Activated CD4-positive, CD25-positive, alpha-beta regulatory T cell (primary cell): ENCODE results near the gene WDR36.
"Not testable (repeated sequence)": the region's sequence is repeated elsewhere in the genome, so short reads cannot be mapped to it uniquely, and the experiment has no call there.

Experiments used
- DNase-seq, 4 experiments: peaks; one replicate each; lab custom pipeline; 2025; lab: John Stamatoyannopoulos, UW

Gene WDR36

DNA sequence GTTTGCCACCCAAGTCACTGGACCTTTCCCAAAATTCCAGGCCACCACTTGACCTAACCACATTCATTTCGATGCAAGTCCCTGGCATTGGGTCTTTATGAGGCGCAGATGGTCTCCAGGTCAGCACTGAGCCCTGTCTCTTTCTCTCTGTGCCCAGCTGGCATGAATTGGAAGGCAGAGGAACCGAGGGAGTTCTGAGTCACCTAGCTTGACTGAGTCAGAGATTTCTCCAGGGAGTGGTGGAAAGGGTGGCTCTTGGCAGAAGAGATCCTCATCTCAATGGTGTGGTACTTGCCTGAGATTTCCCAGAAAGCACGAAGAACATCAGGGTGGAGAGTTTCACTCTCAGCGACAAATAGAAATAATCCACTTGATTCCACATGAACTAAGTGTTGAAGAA lies 43.8 kb downstream of the WDR36 start:
- DNase-seq = no peak

DNA sequence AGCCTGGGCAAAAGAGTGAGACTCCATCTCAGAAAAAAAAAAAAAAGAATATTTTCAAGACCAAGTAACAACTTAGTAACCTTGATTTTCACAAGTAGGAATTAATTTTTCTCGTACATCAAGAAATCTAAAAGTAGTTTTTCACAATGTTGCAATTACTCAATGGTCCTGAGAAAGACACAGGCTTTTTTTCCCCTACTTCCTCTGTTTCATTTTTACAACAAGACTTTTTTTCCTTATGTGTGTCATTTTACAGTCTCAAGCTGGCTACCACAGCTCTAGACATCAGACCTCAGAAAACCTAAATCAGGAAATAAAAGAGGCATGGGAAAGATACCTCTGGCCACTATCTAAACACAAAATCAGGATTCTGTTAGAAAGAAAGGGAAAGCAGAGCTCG lies 45.9 kb downstream of the WDR36 start:
- DNase-seq = no peak

DNA sequence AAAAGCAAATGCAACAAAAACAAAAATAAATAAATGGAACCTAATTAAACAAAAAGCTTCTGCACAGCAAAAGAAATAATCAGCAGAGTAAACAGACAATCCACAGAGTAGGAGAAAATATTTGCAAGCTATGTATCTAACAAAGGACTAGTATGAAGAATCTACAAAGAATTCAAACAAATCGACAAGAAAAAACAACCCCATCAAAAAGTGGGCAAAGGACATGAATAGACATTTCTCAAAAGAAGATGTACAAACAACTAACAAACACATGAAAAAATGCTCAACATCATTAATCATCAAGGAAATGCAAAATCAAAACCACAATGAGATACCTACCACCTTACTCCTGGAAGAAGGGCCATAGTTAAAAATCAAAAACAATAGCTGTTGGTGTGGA lies 49.3 kb downstream of the WDR36 start:
- not testable (repeated sequence) for DNase-seq

DNA sequence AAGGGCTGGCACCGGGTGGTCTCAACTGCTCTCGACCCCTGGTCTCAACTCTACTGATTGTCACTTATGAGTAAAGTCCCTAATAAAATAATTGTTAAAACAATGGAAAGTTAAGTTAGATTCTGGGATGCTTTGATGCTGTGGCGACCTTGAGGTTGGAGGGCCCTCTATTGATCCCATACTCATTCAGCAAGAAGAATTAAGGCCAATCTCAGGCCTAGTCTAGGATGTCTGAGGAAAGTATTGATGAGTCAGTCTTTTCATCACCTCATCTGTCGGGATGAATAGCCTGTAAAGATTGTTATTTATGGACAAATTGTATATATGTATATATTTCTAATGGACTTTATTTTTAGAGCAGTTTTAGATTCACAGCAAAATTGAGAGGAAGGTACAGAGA lies 50.8 kb downstream of the WDR36 start:
- no peak for DNase-seq

DNA sequence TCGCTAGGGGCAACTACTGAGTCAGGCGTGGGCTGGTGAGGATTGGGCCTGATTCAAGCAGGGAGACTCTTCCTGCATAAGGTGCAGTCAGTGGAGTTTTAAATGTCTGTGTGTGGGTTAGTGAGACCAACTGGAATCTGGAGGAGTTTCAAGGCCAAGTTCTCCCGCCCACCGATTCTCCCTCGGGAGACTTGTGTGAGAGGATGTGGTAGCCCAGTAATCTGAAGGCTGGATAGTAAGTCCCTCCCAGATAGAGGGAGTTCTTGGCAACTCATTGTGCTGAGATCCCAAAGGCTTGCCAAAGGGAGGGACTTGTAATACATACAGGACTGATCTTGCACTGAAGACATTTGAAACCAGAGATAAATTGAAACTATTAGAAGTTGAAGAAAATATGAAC lies 51.8 kb downstream of the WDR36 start:
- no peak for DNase-seq

DNA sequence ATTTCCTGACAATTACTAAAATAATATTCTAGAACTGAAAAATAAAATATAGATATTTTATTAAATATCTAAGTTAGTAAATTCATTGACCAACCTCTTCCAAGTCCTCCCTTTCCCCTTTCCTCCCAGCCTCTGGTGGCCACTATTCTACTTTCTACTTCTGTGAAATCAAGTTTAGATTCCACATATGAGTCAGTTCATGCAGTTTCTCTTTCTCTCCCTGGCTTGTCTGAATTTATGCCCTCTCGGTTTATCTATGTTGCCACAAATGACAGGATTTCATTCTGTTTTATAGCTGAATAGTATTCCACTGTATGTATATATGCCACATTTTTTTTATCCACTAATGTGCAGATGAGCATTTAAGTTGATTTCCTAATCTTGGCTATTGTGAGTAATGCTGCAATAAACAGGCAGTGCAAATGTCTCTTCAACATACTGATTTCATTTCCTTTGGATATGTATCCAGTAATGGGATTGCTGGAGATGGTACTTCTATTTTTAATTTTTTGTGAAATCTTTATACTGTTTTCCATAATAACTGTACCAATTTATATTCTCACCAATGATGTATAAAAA lies 52.3 kb downstream of the WDR36 start:
- no peak for DNase-seq

DNA sequence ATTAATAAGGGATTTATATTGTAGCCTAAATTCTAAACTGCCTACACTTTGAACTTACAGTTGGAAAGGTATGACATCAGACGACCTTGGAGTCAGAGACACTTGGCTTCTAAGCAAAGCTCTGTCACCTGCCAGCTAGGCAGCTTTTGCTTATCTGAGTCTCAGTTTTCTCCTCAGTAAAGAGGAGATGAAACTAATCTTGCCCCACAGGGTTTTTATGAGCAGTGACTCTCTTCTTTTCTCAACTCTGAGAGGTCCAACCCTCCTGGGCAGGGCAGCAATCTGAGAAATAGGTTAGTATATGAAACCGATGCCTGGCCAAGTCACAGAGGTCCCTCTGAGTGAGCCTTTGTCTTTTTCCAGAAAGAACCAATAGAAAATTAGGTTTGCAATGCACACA lies 53.9 kb downstream of the WDR36 start:
- no peak for DNase-seq

DNA sequence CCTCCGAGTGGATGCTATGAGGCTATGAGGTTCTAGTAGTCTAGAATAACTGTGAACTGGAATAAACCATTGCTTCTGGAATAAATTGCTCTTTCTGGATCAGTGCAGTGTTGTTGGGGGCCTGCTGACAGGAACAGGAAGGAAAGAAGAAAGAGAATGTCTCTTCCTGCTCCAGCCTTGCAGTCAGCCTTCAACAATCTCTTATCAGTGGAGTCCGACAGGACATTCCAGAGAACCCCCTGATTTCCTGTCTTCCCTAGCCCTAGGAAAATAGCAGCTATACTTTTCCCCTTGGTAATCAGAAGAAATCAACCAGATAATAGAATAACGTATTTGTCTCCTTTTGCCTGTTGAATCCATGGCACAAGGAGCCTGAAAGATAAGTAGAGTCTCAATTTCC lies 55.4 kb downstream of the WDR36 start:
- no peak for DNase-seq

DNA sequence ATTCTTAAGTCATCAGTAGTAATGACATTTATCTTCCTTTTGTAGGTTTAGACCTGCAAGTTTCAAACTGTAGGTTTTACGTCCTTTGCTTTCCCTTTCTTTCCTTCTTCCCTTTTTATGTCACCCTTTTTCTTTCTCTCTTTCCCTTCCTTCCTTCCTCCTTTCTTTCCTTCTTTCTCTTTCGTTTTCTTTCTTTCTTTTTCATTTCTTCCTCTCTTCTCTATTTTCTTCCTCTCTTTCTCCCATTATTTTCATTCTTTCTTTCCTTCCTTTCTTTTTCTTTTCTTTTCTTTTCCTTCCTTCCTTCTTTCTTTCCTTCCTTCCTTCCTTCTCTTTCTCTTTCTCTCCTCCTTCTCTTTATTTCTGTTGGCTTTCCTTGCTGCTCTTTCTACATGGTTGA lies 59.9 kb downstream of the WDR36 start:
- no peak for DNase-seq

DNA sequence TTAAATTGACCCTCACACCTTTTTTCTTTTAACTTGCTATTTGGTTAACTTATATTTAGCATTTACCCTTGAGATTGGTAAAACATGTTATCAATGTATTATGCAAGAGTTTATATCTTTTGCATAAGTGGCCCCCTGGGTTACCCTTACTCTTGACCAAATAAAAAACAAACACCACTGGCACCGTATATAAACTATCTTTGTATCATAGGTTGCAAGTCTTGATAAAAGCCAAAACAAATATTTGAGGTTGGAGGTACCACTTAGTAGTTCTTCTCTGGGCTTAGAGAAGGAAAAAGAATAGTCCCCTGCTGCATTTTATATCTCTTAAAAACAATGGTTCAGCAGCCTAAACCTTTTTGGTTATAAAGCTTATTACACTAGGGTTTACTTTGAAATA lies 61.3 kb downstream of the WDR36 start:
- DNase-seq = no peak

DNA sequence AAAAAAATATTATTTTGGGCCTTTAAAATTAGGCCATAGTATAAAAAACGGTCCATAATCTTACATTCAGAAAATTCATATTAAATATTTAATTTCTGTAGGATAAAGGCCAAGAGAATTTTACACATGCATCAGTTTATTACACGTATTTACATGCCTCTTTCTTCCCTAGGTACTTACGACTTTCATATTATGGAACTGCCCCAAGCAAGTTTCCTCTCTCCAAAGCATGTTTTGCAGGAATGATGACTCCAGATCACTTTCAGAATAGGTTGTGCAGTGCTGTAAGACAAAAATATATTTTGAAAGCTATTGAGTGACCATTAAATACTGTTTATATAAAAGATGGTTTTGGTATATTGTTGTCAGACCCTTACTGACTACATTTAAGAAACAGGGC lies 61.8 kb downstream of the WDR36 start:
- DNase-seq = no peak

DNA sequence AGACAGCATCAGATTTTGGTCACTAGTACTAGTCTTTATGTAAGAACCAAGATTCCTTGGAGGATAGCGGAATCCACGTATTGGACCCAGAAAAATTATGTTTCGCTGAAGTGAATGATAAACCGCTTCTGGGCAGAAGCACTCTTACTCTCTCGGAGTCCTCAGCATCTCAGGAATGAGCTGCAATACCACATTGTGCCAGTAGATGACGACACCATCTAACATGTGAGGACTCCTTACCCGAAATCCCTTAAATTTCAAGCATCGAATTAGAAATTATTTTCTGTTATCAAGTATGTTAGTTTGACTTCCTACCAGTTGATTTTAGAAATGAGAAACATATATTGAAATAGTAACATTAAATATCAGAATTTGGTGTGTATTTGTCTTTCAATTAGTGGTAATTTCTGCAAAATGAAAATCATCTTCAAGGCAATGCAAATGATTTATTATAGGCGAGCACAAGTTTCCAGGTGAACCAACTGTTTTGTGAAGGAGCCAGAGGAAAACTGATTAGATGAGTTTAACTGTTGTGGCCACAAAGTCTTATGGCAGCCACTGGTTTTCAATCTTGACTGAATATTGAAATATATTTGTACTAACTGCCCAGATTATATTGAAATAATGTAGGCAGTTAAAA lies 66.1 kb downstream of the WDR36 start:
- peak; percentile 50 to 80 (median 60) for DNase-seq

DNA sequence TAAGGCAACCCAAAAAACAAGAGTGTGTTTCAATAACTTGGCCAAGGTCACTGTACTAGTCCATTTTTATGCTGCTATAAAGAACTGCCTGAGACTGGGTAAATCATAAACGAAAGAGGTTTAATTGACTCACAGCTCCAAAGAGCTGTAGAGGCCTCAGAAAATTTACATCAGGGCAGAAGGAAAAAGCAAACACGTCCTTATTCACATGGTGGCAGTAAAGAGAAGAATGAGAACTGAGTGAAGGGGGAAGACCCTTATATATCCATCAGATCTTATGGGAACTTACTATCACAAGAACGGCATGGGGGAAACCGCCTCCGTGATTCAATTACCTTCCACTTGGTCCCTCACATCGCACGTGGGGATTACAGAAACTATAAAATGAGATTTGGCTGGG lies 67.7 kb downstream of the WDR36 start:
- no peak for DNase-seq

DNA sequence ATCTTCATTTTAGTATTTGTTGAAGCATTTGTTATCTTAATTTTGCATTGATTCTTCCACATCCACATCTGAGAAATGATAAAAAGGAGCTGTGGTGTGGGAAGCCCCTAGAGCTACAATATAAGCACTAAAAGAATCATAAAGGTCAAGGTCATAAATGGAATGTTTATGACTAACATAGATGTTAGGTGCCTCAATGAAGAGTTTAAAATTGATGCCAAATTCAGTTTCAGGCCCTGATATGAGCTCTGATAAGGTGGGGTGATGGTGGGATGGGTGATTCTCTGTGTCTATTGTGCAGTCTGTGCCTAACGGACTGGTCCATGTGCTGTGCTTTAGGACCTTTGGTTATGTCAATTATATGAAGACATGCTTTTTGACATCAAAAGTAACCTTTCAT lies 70.9 kb downstream of the WDR36 start:
- DNase-seq = no peak

DNA sequence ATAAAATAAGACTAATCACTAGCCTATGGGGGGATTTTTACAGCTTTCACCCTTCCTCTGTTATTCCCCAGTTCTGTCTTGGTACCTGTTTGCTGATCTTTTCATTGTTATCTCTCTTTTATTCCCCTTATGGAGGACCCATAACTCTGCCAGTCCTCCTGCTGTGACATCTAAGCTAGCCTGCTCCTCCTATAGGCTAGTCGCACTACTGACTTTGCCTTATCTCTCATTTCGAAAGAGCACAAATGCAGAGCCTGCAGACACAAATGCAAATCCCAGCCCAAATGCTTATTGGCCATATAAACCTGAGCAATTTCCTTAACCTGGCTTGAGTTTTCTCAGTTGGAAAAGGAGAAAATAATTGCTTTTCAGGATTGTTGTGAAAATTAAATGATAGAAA lies 72.9 kb downstream of the WDR36 start:
- DNase-seq = no peak

DNA sequence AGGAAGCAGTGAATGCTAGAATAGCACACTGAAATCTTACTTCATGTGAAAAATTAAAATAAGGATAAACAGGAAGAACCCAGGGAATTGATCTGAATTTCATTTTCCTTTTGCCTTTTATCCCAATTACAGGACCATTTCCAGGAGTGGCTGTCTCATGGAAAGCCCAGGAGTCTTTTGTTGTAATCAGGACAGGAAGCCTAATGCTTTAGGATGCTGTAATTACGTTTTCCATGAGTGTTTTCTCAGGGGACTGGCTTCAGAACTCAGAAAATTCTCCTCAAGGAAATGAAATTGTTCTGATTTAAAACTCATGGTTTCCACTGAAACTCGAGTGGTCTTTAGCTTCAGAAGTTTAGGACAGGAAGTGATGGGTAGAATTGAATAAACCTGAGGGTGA lies 75.4 kb downstream of the WDR36 start:
- no peak for DNase-seq

DNA sequence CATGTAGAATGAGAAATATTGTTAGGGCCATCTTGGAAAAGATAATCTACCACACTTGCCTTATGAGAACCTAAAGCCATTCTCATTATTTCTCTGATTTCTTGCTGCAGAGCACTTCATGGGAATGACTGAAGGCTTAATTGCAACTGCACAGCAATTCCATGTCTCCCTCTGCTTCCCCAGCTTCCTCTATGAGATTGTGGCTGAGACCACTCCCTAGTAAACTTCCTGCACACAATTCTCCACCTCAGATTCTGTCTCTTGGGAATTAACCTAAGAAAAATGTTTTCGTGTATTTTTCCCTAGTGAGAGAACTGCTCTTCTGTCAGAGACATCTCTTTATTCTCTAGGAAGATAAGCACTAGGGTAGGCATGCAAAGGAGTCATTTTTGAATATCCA lies 76.5 kb downstream of the WDR36 start:
- DNase-seq = no peak

DNA sequence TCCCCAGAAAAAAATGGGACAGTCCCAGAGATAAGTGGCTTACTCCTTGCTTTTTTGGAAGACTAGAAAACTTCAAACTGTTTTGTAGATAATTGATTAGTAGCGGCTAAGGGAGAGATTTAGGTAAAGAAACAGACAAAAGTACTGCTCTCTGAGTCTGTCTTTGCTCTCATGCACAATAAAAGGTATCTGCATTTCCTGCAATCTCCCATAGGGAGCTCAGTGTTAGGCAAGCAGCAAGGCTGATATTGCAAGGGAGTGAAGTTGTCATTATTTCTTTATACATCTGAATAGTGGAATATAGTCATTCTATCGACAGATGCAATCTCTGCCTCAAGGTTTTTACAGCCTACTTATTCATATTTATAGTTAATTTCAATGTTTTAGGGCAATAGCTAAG lies 77.1 kb downstream of the WDR36 start:
- DNase-seq = no peak

DNA sequence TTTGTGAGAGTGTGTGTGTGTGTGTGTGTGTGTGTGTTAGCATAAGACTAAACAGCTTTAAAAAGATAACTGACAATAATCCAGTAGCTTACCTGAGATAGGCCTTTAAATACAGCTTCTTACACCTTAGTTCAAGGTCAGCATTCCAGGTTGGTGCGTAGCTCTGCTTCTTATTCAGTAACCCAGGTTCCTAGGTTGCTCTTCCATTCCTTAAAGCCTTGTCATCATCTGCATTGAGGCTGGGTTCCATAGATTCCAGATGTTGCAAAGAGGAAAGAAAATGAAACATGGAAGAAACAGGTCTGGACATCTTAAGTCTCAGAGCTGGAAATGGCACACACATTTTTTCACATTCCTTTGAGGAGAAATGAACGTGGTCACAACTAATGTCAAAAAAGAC lies 78.1 kb downstream of the WDR36 start:
- no peak for DNase-seq

DNA sequence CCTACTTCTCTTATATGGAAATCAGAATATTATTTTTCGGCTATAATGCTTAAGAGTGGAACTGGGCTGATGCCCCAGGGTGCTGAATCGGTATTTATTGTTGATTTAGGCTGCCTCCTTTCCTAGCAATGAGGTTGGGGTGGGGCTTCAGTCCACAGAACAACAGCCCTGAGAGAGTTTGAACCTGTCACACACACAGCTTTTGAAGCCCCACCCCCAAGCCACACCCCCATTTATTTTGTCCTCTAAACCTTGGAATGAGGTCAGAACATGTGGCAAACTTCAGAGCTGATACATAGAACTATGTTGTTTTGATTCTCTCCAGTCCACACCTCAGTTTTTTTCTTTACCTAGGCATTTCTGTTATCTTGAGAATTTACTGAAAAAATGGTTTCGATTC lies 80.4 kb downstream of the WDR36 start:
- DNase-seq = no peak

DNA sequence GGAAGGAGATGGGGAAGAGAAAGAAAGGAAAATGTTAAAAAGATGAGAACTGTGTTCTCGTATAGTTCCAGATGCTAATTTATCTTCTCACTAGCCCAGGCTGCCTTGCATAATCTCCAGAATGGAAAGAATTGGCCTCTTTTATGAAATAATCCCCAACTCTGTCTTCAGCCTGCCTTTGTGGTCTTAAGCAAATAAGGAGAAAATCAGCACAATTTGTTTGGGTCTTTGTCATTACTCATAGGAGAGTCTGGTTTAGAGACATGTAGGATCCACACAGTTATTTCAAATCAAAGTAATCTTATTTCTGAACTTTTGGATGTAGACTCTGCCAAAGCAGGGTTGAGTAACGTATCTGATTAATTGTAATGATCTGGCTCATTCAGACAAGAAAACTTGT lies 81.3 kb downstream of the WDR36 start:
- DNase-seq = no peak
